Measurements from ENCODE around the gene NGLY1.
A peak's percentile ranks its signal among the peaks of the same experiment; 100 is the strongest.

Gene NGLY1, protein sequence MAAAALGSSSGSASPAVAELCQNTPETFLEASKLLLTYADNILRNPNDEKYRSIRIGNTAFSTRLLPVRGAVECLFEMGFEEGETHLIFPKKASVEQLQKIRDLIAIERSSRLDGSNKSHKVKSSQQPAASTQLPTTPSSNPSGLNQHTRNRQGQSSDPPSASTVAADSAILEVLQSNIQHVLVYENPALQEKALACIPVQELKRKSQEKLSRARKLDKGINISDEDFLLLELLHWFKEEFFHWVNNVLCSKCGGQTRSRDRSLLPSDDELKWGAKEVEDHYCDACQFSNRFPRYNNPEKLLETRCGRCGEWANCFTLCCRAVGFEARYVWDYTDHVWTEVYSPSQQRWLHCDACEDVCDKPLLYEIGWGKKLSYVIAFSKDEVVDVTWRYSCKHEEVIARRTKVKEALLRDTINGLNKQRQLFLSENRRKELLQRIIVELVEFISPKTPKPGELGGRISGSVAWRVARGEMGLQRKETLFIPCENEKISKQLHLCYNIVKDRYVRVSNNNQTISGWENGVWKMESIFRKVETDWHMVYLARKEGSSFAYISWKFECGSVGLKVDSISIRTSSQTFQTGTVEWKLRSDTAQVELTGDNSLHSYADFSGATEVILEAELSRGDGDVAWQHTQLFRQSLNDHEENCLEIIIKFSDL

DNA sequence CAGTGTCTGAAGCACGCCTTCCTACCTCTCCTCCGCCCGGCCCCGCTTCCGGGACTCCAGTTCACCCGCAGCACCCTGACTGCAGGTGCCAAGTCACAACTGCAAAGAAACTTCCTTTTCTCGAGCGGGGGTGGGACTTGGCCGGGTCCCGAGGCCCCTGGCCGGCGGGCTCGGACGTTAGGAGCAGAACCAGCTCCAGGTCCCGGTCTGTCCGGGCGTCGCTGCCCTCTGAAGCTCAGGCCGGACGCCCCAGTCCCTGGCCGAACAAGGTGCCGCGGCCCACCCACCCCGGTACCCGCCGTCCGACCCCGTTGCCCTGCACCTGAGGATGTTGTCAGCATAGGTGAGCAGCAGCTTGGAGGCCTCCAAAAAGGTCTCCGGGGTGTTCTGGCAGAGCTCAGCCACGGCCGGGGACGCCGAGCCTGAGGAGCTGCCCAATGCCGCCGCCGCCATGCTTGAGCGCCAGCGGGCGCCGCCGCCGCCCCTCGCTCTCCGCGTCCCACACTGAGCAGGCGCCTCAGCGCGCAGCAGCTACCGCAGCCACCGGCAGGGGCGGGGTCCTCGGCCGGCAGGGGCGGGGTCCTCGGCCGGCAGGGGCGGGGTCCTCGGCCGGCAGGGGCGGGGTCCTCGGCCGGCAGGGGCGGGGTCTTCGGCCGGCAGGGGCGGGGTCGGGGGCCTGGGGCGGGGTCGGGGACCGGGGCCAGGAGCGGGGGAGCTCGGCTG lies at the start of gene NGLY1:
TSS of gene NGLY1 (minus strand) at position 506 of the 723 bp plus-strand sequence. CDS start at position 453, 53 bp downstream.
- peak; percentile 69 to 75 for DNase-seq (ENCODE audit: low read depth in 2 of 2)

DNA sequence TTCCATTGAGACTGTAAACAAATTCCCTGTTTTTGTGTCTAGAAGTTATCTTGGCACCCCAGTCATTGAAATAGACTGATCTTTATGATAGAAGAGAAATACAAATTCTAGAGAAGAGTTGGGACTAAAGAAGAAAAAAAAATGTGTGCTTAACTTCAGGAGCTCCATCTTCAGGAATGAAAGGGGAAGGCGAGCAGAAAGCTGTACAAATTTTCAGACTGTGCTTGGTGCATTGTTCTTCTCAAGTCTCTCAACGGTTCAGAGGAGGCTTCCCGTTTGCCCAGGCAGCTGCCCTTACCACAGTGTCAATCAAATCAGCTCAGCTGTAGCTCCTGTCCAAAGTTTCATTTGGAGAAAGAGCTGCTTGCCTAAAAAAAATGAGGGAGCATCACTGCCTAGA lies 48.3 kb upstream of the NGLY1 start:
- DNase-seq (ENCODE audit: low read depth in 2 of 2) = no peak

DNA sequence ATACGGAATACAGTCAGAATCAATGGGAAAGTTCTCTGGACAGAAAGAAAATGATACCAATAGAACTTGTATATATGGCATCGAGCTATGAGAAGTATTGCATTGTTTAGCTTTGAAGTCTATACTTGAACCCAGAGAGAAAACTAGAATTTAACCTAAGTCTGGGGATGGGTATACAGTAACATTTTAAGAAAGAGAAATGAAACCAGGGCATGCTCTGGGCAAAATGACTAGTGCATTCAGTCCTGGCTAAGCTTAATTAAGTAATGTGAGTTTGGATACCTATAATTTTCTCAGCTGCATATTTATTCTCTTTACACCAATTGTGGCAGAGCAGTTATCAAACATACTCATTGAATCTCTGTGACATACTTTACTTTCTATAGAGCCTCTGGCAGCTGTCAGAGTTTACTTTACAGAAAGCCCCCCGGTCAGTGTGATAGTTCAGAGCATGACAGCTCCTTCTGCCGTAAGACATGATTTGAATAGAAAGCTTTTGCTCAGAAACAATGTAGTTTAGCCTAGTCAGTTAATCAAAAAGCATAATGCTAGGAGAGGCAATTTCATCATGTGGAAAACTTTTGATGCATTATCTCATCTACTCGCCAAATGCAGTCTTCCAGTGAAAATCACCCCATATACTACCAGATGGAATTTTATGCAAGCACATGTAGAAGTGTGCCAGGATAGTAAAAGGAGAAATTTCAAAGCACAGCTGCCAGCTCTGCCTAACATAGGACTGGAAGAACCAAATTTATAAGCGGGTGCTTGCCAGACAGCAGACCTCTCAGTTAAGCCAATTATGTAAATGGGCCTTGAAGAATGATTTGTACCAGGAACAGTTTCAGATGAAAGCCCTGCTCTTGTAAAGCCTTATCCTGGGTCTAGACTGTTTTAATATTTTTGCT lies 47.4 kb upstream of the NGLY1 start:
- DNase-seq (ENCODE audit: low read depth in 2 of 2) = no peak

DNA sequence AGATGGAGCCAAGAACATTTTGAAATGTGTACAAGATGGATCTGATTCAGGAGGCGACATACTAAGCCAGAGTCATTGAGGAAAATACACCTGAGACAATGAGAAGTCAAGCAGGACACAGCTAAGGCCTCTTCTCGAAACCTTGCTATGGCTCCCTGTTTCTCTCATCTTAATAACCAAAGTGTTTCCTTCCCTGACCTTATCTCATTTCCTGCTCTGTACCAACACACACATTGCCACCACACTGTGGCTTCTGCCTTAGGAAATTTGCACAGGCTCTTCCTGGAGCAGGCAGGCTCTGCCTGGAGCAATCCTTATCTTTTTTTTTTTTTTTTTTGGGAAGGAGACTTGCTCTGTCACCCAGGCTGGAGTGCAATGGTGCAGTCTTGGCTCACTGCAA lies 43.3 kb upstream of the NGLY1 start:
- no peak for DNase-seq (ENCODE audit: low read depth in 2 of 2)

DNA sequence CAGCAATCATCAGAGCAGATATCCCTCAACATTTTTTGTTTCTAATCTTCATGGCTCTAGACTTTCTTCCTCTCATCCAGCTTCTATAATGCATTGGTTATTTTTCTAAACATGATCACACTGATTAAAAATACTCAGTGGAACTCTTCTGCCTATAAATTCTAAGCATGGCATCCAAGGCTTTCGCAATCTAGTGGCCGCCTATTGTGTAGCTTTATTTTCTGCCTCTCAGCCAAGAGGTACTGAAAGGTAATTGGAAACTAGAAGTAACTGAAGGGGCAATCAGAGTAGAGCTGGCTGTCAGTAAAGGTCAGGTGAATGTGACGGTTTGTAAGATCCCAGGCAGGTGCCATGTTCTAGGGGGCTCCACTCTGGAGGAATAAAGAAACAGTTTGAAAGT lies 40.1 kb upstream of the NGLY1 start:
- DNase-seq (ENCODE audit: low read depth in 2 of 2) = no peak

DNA sequence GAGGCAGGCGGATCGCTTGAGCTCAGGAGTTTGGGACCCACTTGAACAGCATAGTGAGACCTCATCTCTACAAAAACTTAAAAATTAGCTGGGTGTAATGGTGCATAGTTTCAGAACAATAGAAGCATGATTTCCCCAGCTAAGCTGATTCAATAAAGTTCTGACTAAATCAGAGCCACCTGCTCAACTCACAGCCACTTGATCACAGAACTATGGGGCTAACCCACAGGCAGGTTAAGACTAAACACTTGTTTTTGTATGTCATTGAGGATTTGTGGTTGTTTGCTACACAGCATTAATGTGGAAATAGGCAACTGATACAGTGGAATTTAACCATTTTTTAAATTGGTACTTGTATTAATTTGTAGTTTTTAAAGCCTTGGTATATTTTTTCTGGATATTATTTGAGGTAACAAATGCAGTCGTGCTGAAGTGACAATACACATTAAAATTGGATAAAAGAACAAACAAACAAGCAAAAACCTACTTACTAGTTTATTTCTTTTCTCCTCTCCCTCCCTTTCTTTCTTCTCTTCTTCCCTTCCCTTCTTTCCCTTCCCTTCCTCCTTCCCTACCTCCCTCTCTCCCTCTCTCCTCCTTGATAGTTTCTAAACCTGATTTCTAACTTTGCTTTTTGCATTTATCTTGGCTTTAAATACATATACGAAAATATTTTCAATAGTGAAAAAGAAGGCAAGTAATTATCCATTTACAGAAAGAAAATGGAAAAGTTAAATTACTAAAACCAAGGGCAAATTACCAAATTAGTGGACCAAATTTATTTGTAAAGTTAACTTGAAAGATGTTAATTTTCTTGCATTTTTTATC lies 38.7 kb upstream of the NGLY1 start:
- DNase-seq (ENCODE audit: low read depth in 2 of 2) = no peak

DNA sequence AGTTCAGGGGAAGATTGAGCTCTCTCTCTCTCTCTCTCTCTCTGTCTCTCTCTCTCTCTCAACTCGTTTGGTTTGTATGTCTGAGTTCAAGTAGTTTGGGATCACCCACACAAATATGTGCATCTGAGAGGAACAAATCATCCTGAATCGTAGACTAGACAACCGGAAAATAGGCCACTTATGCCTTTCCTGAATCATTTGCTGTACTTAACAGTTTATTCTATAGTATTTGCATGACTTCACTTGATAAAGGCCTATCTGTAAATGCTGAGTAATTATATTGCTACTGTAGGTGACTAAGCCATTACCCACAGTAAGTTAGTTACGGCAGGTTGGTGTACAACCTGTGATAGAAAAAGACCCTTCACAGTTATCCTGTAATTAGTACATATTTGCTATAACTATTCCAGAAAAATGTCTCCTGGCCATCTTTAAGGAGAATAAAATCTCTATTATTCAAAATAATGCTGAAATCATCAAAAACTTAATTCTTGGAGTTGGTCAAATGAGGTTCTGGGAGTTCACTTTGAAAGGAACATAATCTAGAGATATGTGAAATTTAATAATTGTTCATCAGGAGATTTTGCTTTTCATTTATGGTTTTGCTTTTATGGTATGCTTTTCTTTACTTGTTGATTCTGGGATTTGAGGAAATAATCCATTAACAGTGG lies 37.7 kb upstream of the NGLY1 start:
- DNase-seq (ENCODE audit: low read depth in 2 of 2) = no peak

DNA sequence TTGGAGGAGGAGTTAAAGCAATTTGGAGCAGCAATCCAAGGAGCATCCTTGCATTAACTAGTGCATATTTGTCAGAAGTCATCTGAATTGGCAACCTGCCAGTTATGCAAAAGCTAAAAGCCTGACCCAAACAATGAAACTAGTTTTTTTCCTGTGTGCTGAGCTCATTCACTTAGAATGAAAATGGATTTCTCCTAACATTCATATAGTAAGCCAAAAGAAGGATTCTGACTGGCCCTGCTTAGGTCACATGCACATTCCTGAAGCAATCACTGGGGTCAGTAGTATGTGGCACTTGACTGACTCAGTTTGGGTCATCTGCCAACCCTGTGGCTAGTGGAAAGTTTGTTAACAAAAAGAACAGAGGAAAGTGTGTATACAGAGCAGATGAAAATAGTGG lies 37.1 kb upstream of the NGLY1 start:
- DNase-seq (ENCODE audit: low read depth in 2 of 2) = no peak

DNA sequence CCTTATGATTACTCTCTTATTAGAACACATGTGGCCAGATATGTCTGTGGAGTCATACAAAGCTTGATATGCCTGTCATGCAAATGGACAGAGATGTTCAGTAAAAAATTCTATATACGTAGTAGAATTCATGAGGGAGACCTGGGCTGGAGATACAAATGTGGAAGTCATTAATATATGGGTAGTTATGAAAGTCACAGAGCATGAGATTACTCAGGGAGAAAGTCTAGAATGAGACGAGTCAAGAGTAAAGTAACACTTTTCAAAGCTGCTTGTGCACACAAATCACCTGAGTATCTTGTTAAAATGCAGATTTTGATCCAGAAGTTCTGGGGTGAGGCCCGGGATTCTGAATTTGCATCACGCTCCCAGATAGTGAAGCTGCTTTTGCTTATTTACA lies 35.1 kb upstream of the NGLY1 start:
- no peak for DNase-seq (ENCODE audit: low read depth in 2 of 2)

DNA sequence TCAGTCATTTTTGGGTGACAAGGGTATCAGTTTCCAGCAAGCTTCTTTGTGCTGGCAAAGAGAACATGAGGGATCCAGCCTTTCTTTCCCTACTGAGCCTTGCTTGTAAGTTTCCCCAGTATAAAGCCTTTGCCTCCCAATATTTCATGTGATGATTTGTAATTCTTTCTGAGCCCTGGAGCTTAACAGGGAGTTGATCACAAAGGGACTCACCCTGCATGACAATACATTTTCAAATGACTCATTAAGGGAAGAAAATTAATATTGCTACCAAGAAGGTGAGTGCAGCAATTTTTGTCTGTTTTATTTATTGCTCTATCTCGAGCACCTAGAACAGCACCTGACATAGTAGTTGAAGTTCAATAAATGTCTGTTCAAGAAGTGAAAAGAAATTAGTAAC lies 34.4 kb upstream of the NGLY1 start:
- DNase-seq (ENCODE audit: low read depth in 2 of 2) = no peak

DNA sequence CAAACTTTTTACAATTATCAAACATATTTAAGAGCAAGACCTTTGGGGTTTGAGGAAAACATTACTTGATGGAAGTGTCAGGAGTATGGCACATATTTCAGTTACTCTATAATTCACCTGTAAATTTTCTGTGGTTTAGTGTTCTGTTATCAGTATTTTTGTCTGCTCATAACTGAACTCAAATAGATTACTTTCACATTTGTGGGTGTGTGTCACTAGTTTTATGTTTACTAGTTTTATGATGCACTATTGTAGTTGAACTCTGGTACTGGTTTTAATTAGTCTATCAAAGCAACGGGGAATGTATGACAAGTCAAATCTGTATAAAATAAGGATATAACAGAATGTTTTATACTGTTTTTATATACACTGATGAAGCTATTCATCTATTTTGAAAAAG lies 33.9 kb upstream of the NGLY1 start:
- DNase-seq (ENCODE audit: low read depth in 2 of 2) = no peak

DNA sequence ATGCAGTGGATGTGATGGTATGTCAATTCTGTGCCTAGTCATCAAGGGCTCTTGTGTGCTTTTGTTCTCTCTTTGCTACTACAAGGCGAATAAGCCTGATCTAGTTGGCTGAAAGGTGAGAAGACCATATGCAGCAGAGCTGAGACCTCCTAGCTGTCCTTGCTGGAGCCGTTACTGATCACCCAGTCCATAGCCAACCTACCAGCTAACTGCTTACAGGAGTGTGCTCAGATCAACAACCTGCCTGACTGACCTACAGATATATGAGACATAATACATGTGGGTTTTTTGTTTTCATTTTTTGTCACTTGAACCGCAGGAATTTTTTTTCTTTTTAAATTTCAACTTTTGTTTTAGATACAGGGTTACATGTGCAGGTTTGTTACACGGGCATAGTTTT lies 29.4 kb upstream of the NGLY1 start:
- DNase-seq (ENCODE audit: low read depth in 2 of 2) = no peak

DNA sequence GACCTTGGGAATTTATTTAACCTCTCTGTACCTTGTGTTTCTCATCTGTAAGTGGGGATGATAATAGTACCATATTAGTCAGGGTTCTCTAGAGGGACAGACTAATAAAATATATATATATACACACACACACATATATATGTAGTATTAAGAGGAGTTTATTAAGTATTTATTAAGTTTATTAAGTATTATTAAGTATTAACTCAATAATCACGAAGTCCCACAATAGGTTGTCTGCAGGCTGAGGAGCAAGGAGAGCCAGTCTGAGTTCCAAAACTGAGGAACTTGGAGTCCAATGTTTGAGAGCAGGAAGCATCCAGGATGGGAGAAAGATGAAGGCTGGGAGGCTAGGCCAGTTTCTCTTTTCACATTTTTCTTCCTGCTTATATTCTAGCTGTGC lies 21.4 kb upstream of the NGLY1 start:
- DNase-seq (ENCODE audit: low read depth in 2 of 2) = no peak

DNA sequence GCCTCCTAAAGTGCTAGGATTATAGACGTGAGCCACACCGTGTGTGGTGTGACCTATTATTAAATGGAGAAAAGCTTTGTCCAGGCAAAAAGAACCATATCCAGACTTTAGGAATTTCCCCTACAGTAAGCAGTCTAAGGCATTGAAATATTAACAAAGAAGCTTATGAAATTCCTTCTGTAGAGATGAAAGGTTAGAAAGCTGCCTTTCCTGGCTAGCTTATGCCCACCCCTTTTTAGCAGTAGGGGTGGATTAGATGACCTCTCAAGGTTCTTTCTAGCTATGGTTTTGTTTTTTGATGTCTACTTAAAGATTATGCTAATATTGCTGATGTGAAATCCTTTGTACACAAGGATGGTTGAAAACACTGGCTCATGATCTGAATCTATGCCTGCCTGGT lies 20.6 kb upstream of the NGLY1 start:
- DNase-seq (ENCODE audit: low read depth in 2 of 2) = no peak

DNA sequence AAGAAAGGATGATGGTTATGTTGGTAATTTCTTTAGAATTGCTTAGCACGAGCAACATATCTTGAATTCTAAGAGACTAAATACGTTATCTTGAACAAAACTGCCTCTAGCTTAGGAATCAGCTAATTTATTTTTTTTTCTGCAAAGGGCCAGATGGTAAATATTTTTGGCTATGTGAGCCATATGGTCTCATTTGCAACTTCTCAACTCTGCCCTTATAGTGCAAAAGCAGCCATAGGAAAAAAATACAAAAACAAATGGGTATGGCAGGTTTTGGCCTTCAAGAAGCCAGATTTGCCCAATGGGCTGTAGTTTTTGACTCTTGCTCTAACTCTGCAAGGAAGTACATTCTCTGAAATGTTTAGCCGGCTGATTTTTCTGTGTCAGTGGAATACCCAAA lies 18.5 kb upstream of the NGLY1 start:
- DNase-seq (ENCODE audit: low read depth in 2 of 2) = no peak

DNA sequence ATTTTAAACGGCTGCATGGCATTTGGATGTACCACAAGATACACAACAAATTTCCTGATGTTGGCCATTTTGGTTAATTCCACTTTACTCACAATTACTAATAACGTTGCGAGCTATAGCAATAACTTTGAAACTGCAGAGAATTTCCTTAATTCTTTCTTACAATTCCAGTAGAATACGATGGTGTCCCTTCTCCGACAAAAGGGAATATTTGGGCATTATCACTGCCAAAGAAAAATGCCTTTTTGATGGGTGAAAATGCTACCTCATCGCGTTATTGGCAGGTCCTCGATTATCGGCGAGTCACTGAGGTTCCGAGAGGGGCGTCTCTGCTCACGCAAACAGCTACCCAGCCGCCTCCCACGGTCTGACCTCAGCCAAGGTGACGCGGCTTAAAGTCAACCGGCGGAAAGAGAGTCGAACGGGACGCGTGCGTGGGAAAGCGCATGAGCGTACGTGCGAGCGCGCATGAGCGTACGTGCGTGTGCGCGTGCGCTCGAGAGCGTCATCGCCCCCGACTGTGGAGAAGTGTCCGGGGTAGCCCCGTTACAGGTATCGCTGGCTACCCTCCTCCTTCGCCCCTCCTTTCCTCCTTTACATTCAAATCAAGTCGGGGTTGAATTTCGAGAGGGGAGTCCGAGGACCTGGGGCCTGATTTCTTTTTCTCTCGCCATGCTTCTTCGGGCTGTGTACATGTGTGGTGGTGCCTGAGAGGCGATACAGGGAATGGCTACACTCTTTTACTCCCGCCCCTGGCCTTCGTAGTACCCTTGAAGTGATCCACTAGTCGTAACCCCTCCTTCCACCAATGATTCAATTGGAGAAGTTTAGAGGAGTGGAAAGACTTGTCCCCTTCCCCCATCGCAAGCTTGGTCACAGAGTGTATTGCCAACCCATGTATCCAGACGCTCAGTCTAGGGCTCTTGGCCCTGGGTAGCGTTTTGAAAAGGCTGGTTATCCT lies 6.6 kb upstream of the NGLY1 start, which contains the start of gene OXSM:
TSS of gene OXSM (plus strand) at position 495 of the 961 bp plus-strand sequence. CDS start 931 bp downstream, outside the sequence.
- DNase-seq (ENCODE audit: low read depth in 2 of 2) = peak; percentile 82 to 86

DNA sequence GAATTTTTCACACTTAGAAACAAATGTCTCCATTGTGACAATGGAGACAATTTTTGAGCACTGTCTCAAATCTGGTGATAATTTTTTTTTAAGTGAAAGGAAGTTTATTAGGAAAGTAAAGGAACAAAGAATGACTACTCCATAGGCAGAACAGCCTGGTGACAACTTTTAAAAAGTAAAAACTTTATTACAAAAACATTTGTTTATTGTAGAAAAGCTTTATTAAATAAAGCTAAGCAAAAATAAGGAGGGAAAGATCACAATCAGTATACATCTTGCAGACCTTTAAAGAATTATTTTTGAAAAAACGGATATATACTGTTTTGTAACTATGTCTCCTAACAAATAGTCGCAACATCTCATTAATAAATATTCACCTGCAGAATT lies 6.0 kb upstream of the NGLY1 start:
- no peak for DNase-seq (ENCODE audit: low read depth in 2 of 2)

DNA sequence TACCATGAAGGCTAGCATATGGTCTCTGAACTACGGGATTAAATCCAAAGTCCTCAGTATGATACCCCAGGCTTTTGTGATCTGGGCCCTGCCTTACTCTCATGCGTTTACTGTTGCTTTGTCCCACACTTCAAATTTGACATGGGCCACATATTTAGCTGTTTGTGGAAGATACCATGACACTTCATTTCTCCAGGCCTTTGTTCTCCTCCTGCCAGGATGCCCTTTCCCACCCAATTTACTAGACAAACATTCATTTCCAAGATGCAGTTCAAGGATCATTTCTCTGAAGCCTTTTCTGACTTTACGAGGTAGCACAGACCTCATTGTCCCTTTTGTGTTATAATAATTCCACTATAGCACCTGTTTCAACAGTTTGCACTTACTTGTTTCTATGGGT lies 4.4 kb upstream of the NGLY1 start:
- no peak for DNase-seq (ENCODE audit: low read depth in 2 of 2)

DNA sequence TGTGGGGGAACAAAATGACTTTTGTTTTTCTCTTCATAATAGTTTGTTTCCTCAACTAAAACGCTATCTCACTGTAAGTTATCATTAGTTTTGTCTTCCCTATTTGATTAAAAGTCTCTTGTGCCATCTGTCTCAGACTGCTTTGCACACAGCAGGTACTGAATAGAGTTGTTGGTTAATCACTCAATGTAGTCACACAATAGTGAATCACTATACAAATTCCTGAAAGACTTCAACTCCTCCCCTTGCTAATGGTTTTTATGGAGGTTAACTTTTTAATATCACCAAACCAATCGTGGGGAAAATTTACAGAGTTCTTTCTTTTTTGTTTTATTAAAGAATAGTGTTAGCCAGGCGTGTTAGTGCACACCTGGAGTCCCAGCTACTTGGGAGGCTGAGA lies 2.6 kb upstream of the NGLY1 start:
- DNase-seq (ENCODE audit: low read depth in 2 of 2) = no peak

All from stimulated activated CD8-positive, alpha-beta memory T cell treated with anti-CD3 and anti-CD28 coated beads, Interleukin-2, amount 100 ng/mL, for 1 hour (primary cell).